Cardiac septum (tissue), 1 donor: ENCODE results near the gene SAC3D1. TPM values are rescaled to one million over a fixed set of nuclear protein-coding genes. Genes with fewer than 3 reads are reported as not detected.
A peak's percentile ranks its signal among the peaks of the same experiment; 100 is the strongest.

ENCODE experiments used
- DNase-seq: peaks from one replicate; pipeline ENCODE4 v3.0.0-alpha.2; 2020; ENCODE audit warnings: low spot score
- intact Hi-C: fragments of 100-400 bp; cut with DNase I; formaldehyde crosslinking; loops from one replicate; pipeline ENCODE4 v1.14.0; 2022
- microRNA-seq: library from miRNA; unstranded; fragments of <30 nt; microRNA quantifications from one replicate; pipeline ENCODE4 v1.2.0, GENCODE V29; 2020
- total RNA-seq: library from RNA; stranded (reverse); fragmentation: NEBNext Ultra II Directional; extraction: Animal tissue kit (Norgen Biotek cat#: 25700); gene quantifications from one replicate; pipeline ENCODE4 v1.2.1, GENCODE V29; 2021
- donor health status: DM: no; HTN: no; CAD: no.

Gene SAC3D1
- total RNA-seq, 1 donor from 2014 or later: 5.0 TPM

- DNase-seq: peak; percentile 98
- intact Hi-C loops: loop anchor here (1.0 to 5.0 kb wide), 3 partner anchors 12 to 57 kb away; partner anchors contain the start of genes SNX15, VPS51 and ZNHIT2
Observed at GRCh38 chr11:65083834-65084597, 43.0 kb downstream of the SAC3D1 start, which contains the start of the genes CDCA5 and ZFPL1. Gene CDCA5 (minus strand): TSS chr11:65084040. CDS start chr11:65083978, 62 bp downstream. Gene ZFPL1 (plus strand): TSS chr11:65084222. CDS start chr11:65084699, 477 bp downstream.

- intact Hi-C loops: loop anchor here (1.0 to 5.0 kb wide), 3 partner anchors 12 to 57 kb away; partner anchors contain the start of genes SNX15, VPS51 and ZNHIT2
- no peak for DNase-seq
Observed at GRCh38 chr11:65084598-65085375, 43.8 kb downstream of the SAC3D1 start.

GRCh38 chr11:65085446-65085845 is 44.4 kb downstream of the SAC3D1 start:
- DNase-seq: no peak
- intact Hi-C loops: loop anchor here (2.0 kb wide), 1 partner anchor 31 kb away; the partner anchor contains the start of gene ZNHIT2

- DNase-seq: no peak
- intact Hi-C loops: no loop called here
Observed at GRCh38 chr11:65086809-65087208, 45.8 kb downstream of the SAC3D1 start.

GRCh38 chr11:65087216-65087615 is 46.2 kb downstream of the SAC3D1 start:
- intact Hi-C loops: no loop called here
- no peak for DNase-seq

GRCh38 chr11:65087827-65088226 is 46.8 kb downstream of the SAC3D1 start:
- intact Hi-C loops: no loop called here
- DNase-seq: no peak

GRCh38 chr11:65089621-65090020 is 48.6 kb downstream of the SAC3D1 start:
- intact Hi-C loops: no loop called here

GRCh38 chr11:65090628-65091027 is 49.6 kb downstream of the SAC3D1 start:
- DNase-seq: no peak
- intact Hi-C loops: no loop called here

More at GRCh38 chr11:65089621-65090020, 48.6 kb downstream of the SAC3D1 start:
- DNase-seq: no peak

Small RNA genes lying within 50 kb of the gene (microRNA-seq; reads per million reads assigned to microRNA genes)
- not detected for gene MIR6879

Other genes with a start within 250 kb of the SAC3D1 start
- 6.7 TPM for gene MAP4K2, start 238.0 kb upstream of the SAC3D1 start, total RNA-seq
- gene MEN1, start 230.7 kb upstream of the SAC3D1 start, total RNA-seq: 8.6 TPM
- 1.2 TPM for gene CDC42BPG, start 196.6 kb upstream of the SAC3D1 start, total RNA-seq
- gene EHD1, start 162.6 kb upstream of the SAC3D1 start, total RNA-seq: 50.9 TPM
- gene ATG2A, start 124.0 kb upstream of the SAC3D1 start, total RNA-seq: 14.6 TPM
- gene PPP2R5B, start 116.5 kb upstream of the SAC3D1 start, total RNA-seq: 24.9 TPM
- gene GPHA2, start 105.3 kb upstream of the SAC3D1 start, total RNA-seq: not detected
- not detected for gene MAJIN, start 69.1 kb upstream of the SAC3D1 start, total RNA-seq
- gene BATF2, start 44.2 kb upstream of the SAC3D1 start, total RNA-seq: 0.70 TPM
- gene ARL2, start 27.1 kb upstream of the SAC3D1 start, total RNA-seq: 120 TPM
- gene SNX15, start 13.8 kb upstream of the SAC3D1 start, total RNA-seq: 17.0 TPM
- 3.5 TPM for gene NAALADL1, start 17.3 kb downstream of the SAC3D1 start, total RNA-seq
- 1.5 TPM for gene CDCA5, start 42.8 kb downstream of the SAC3D1 start, total RNA-seq
- gene ZFPL1, start 43.0 kb downstream of the SAC3D1 start, total RNA-seq: 23.5 TPM
- 87.1 TPM for gene VPS51, start 55.0 kb downstream of the SAC3D1 start, total RNA-seq
- 50.1 TPM for gene TM7SF2, start 70.7 kb downstream of the SAC3D1 start, total RNA-seq
- 5.5 TPM for gene ZNHIT2, start 76.5 kb downstream of the SAC3D1 start, total RNA-seq
- 511 TPM for gene FAU, start 80.9 kb downstream of the SAC3D1 start, total RNA-seq
- 28.5 TPM for gene MRPL49, start 81.1 kb downstream of the SAC3D1 start, total RNA-seq
- 25.2 TPM for gene SYVN1, start 93.3 kb downstream of the SAC3D1 start, total RNA-seq
- gene SPDYC, start 129.0 kb downstream of the SAC3D1 start, total RNA-seq: not detected
- 89.6 TPM for gene CAPN1, start 140.7 kb downstream of the SAC3D1 start, total RNA-seq
- gene POLA2, start 220.8 kb downstream of the SAC3D1 start, total RNA-seq: 3.5 TPM